ENCODE data around the gene TGIF2. TPM values are rescaled to one million over a fixed set of nuclear protein-coding genes. Genes with fewer than 3 reads are reported as not detected.

Gene TGIF2
- total and polyA plus RNA-seq, 2 of the 13 experiments (the other 11 are each of a cell fraction or from before 2014, with no cell fraction given) = 41.3 to 53.9 TPM

- TF ChIP-seq ZC3H4 (CRISPR knock-in tag; IDR thresholded peaks at IDR 0.05; ENCODE audit: borderline replicate concordance) (no peak), HNF1A (IDR thresholded peaks at IDR 0.05; ENCODE audit: low read depth) (no peak), HNF1A (CRISPR knock-in tag; IDR thresholded peaks at IDR 0.05; ENCODE audit: borderline replicate concordance) (no peak), GATAD1 (CRISPR knock-in tag; IDR thresholded peaks at IDR 0.05) (no peak), HNF4G (IDR thresholded peaks at IDR 0.05; ENCODE audit: borderline replicate concordance, low read depth, low read length) (no peak), HNF4G (CRISPR knock-in tag; IDR thresholded peaks at IDR 0.05; ENCODE audit: borderline replicate concordance, low read depth) (peak; percentile 33; the same call in 1 of the 2 replicates), ZNF564 (CRISPR knock-in tag; IDR thresholded peaks at IDR 0.05) (no peak), MAFF (IDR thresholded peaks at IDR 0.05; ENCODE audit: low read depth, low read length) (no peak), ZFAT (CRISPR knock-in tag; conservative IDR thresholded peaks at IDR 0.05) (no peak), ZIK1 (CRISPR knock-in tag; IDR thresholded peaks at IDR 0.05; ENCODE audit: borderline replicate concordance, low read depth) (no peak), ZSCAN5A (CRISPR knock-in tag; IDR thresholded peaks at IDR 0.05; ENCODE audit: borderline replicate concordance) (no peak), ZNF17 (CRISPR knock-in tag; IDR thresholded peaks at IDR 0.05) (no peak), SMC3 (IDR thresholded peaks at IDR 0.05; ENCODE audit: low read length) (no peak), FOXO1 (CRISPR knock-in tag; IDR thresholded peaks at IDR 0.05) (no peak; the same call in 1 of the 2 replicates), FLYWCH1 (CRISPR knock-in tag; IDR thresholded peaks at IDR 0.05) (no peak), IKZF5 (CRISPR knock-in tag; IDR thresholded peaks at IDR 0.05) (no peak; the same call in 1 of the 2 replicates), TAF15 (IDR thresholded peaks at IDR 0.05; ENCODE audit: low read depth, low read length, poor library complexity, severe bottlenecking) (no peak), ZNF24 (IDR thresholded peaks at IDR 0.05) (no peak), TFDP1 (CRISPR knock-in tag; IDR thresholded peaks at IDR 0.05; ENCODE audit: borderline replicate concordance) (no peak), SP1 (IDR thresholded peaks at IDR 0.05) (no peak), SP1 (CRISPR knock-in tag; IDR thresholded peaks at IDR 0.05) (no peak), PTBP1 (IDR thresholded peaks at IDR 0.05; ENCODE audit: low read depth, low read length, poor library complexity, severe bottlenecking) (no peak), ZBTB26 (CRISPR knock-in tag; IDR thresholded peaks at IDR 0.05; ENCODE audit: borderline replicate concordance) (0 out of 2 replicates have a peak, but pooled peaks have one; percentile 20)
Observed at GRCh38 chr20:36633285-36633772, 59.9 kb downstream of the TGIF2 start (continued).
